Activated CD4-positive, alpha-beta T cell treated with anti-CD3 and anti-CD28 coated beads for 24 hours (primary cell): ENCODE data around the gene HES4.

Source experiments
- DNase-seq, 2 donors: peaks; one replicate each; pipeline ENCODE4 v3.0.0-alpha.2; 2020; ENCODE audit warnings: low read depth in 2 of 2

The HES4 gene

DNA sequence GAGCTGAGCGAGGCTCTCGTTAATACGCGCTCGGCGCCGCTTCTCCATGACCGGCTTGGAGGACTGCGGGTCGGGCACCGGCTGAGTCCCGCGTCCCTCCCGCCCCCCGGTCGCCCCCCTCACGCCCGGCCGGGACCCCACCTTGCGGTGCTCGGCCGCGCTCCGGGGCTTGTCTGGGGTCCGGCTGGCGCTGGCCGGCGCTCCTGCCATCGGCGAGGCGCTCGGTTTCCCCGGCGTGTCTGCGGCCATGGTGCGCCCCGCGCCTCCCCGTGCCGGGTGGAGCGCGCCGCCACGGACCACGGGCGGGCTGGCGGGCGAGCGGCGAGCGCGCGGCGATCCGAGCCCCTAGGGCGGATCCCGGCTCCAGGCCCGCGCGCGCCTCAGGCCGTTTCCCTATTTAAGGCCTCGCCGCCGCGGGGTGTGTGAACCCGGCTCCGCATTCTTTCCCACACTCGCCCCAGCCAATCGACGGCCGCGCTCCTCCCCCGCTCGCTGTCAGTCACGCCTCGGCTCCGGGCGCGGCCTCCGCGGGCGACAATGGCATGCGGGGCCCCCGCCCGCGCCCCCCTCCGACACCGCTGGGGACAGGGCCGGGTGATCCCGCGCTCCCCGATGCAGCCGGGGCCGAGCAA is at the start of gene HES4:
HES4 (minus strand) TSS at position 373 of the 632 bp plus-strand sequence; CDS start at position 249, 124 bp downstream.
- DNase-seq = peak; percentile 43 to 54

DNA sequence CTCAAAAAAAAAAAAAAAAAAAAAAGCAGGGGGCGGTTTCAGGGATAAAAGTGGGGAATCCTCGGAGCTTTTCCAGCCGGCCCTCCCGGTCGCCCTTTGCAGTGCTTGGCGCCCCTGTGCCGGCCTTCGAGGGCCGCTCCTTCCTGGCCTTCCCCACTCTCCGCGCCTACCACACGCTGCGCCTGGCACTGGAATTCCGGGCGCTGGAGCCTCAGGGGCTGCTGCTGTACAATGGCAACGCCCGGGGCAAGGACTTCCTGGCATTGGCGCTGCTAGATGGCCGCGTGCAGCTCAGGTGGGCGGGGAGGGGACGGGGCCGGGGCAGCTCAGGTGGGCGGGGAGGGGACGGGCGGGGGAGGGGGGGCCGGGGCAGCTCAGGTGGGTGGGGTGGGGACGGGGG is 48.9 kb upstream of the HES4 start:
- no peak for DNase-seq

DNA sequence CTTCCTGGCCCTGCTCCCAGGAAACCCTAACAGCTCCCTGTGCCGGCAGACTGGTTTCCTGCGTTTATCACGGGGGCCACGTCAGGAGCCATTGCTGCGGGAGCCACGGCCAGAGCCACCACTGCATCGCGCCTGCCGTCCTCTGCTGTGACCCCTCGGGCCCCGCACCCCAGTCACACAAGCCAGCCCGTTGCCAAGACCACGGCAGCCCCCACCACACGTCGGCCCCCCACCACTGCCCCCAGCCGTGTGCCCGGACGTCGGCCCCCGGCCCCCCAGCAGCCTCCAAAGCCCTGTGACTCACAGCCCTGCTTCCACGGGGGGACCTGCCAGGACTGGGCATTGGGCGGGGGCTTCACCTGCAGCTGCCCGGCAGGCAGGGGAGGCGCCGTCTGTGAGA is 48.1 kb upstream of the HES4 start:
- DNase-seq = no peak

DNA sequence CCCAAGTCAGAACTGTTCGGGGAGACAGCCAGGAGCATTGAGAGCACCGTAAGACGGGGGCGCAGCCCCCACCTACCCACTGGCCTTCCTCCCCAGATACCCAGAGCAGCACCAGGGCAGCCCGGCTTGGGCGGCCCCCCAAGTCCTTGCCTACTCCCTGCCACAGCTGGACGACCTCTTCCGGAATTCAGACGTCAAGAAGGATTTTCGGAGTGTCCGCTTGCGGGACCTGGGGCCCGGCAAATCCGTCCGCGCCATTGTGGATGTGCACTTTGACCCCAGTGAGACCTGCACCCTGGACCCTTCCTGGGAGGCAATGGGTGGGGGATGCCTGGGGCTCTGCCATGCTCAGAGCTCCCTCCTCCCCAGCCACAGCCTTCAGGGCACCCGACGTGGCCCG is 47.5 kb upstream of the HES4 start:
- DNase-seq = no peak

GRCh38 chr1:1046767-1047166 is 46.9 kb upstream of the HES4 start:
- DNase-seq = no peak

- no peak for DNase-seq
Observed at GRCh38 chr1:1046243-1046642, 46.3 kb upstream of the HES4 start.

GRCh38 chr1:1045129-1045528 is 45.2 kb upstream of the HES4 start:
- no peak for DNase-seq

GRCh38 chr1:1044455-1045078 is 44.7 kb upstream of the HES4 start:
- DNase-seq = no peak

GRCh38 chr1:1043921-1044320 is 44.0 kb upstream of the HES4 start:
- DNase-seq = no peak

GRCh38 chr1:1043411-1043810 is 43.5 kb upstream of the HES4 start:
- DNase-seq = no peak

- no peak for DNase-seq
Observed at GRCh38 chr1:1042835-1043234, 42.9 kb upstream of the HES4 start.

DNA sequence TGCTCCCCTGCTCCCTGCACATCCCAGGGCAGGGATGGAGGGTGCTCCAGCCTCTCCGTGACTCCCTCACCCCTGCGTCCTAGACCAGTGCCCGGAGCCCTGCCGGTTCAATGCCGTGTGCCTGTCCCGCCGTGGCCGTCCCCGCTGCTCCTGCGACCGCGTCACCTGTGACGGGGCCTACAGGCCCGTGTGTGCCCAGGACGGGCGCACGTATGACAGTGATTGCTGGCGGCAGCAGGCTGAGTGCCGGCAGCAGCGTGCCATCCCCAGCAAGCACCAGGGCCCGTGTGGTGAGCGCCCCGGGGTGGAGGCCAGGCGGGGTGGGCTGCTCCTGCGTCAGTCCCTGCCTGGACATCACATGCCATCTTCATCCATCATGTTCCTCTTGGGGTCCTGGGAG is 42.0 kb upstream of the HES4 start:
- DNase-seq = no peak

GRCh38 chr1:1041092-1041523 is 41.2 kb upstream of the HES4 start:
- DNase-seq = no peak

DNA sequence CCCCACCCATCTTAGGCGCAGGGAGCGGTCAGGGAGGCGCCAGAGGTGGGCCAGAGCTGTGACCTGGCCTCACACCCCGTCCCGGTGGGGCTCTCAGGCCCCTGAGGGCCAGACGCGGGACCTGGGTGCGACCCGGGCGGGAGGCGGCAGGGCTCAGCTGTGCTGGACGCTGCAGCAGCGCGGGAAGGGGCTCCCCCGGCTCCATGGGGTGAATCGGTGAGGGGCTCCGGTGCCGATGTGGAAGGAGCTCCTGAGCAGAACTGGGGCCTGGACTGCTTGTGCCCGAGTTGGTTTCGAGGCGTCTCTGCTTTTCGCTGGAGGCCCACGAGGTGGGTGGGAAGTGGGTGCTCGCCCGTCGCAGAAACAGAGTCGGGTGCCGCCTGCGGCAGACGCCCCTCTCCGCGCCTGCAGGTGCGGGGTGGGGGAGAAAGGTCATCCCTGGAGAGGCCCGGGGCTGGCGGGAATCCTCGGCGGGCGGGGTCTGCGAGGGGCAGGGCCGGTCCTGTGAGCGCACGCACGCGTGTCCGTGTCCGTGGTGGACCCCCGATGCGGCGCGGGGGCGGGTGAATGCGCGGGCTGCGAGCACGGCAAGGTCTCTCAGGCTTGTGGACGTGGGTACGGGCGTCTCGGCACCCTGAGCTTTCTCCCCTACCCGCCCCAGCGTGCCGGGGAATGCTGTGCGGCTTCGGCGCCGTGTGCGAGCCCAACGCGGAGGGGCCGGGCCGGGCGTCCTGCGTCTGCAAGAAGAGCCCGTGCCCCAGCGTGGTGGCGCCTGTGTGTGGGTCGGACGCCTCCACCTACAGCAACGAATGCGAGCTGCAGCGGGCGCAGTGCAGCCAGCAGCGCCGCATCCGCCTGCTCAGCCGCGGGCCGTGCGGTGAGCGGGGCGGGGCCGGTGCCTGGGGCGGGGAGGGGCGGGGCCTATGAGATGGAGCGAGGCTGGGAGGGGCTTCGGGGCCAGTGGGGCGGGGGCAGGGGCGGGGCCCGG is 40.4 kb upstream of the HES4 start:
- DNase-seq = peak; percentile 61 to 68

- DNase-seq = no peak
Observed at GRCh38 chr1:1039145-1039910, 39.4 kb upstream of the HES4 start.

- no peak for DNase-seq
Observed at GRCh38 chr1:1038694-1039093, 38.8 kb upstream of the HES4 start.

DNA sequence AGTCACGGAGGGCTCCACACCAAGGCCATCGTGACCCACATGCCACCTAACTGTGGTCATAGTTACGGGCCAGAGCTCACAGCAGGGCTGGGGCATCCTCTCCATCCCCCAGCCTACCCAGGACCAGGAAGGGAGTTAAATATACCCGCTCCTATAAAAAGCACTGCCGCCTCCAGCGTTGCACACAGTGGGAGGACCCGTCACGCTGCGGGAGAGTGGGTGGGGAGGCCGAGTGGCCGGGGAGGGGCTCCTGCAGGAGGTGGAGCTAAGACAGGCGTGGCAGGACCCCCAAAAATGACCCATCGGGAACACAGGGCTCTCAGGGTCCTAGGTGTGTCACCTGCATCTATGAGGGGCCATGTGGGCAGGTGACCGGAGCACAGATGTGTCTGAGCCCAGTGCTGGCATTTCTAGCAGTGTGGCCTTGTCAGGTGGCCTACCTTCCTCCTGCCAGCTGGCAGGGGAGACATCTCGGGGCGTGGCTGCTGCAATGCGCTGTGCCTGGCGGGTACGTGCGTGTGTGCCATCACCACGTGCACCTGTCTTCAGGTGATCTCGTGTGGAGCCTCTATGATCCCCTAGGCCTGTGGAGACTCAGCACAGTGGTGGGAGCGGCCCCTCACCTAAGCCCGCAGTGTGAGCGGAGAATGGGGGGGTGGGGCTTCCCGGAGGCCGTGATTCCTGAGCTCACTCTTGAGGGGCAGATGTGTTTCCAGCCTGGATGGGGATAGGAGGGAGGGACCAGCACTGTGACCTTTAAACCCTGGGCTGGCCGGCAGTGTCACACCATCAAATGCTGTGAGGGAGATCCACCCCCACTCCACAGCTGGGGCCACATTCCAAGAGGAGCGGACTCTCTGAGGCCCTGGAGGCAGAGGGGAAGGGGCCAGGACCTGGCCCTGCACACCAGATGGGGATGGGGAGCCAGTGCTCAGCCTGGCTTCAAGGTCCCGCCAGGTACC is 37.8 kb upstream of the HES4 start:
- DNase-seq = no peak

DNA sequence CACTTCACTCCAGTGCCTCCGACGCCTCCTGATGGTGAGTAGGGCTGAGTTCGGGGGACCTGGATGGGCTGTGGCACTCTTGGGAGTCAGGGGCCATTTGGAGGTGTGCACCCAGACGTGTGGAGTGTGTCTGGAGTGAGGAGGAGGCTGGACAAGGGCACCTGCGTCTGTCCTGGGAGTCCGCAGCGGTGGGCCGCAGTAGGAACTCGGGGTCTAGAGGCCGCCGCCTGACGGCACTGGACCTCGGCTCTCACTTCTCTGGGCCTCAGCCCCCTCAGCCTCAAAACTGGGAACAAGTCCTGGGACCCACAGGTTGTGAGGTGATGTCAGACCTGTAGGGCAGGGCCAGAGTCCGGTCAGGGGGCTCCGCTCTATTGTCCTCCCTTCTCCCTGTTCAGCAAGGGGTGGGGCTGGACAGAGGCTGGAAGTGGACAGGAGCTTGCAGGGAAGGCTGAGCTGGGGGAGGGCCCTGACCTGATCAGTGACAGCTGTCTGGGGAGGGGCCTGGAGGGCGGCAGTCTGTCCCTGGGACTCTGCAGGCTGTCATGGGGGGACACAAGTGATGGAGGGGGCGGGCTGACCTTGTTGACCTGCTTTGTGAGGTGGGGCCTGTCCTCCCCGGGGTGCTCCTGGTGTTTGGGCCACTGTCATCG is 35.5 kb upstream of the HES4 start:
- DNase-seq = no peak

DNA sequence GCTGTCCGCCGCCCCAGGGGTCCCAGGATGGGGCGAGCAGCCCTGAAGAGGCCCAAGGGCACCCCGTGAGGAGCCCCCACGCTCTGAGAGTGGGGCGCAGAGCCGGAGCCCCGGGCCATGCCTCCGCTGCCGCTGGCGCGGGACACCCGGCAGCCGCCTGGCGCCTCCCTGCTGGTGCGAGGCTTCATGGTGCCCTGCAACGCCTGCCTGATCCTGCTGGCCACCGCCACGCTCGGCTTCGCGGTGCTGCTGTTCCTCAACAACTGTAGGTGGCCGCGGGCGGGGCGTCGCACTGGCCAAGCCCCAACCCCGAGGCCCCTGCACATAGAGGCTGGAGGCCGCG is 34.5 kb upstream of the HES4 start:
- DNase-seq = no peak

GRCh38 chr1:1033731-1034438 is 34.0 kb upstream of the HES4 start:
- DNase-seq = no peak
